GM10847 (cell line): ENCODE results near the gene CEP83.

Experiments used
- POLR2A ChIP-seq: IDR thresholded peaks from 2 replicates; pipeline ENCODE4 v1.6.1; 2011; ENCODE audit not compliant: insufficient read length; ENCODE audit errors: extremely low read depth

The CEP83 gene

GRCh38 chr12:94459728-94460615, at the start of gene CEP83:
CEP83 (minus strand) TSS chr12:94459867; CDS start chr12:94412490, 47,377 bp downstream.
- TF ChIP-seq POLR2A: peak; percentile 68

GRCh38 chr12:94509317-94509716, 49.6 kb upstream of the CEP83 start:
- TF ChIP-seq POLR2A: no peak

- TF ChIP-seq POLR2A: no peak
Measured at GRCh38 chr12:94507455-94507854, 47.8 kb upstream of the CEP83 start.

- no peak for TF ChIP-seq POLR2A
Measured at GRCh38 chr12:94504386-94504785, 44.7 kb upstream of the CEP83 start.

GRCh38 chr12:94503619-94504018, 44.0 kb upstream of the CEP83 start:
- no peak for TF ChIP-seq POLR2A

GRCh38 chr12:94500831-94501567, 41.3 kb upstream of the CEP83 start:
- no peak for TF ChIP-seq POLR2A

- TF ChIP-seq POLR2A: no peak
Measured at GRCh38 chr12:94498698-94499097, 39.0 kb upstream of the CEP83 start.

- no peak for TF ChIP-seq POLR2A
Measured at GRCh38 chr12:94498073-94498472, 38.4 kb upstream of the CEP83 start.

GRCh38 chr12:94495445-94496115, 35.9 kb upstream of the CEP83 start:
- TF ChIP-seq POLR2A: no peak

GRCh38 chr12:94491489-94491888, 31.8 kb upstream of the CEP83 start:
- no peak for TF ChIP-seq POLR2A

- no peak for TF ChIP-seq POLR2A
Measured at GRCh38 chr12:94488463-94488862, 28.8 kb upstream of the CEP83 start.

GRCh38 chr12:94481734-94482133, 22.1 kb upstream of the CEP83 start:
- TF ChIP-seq POLR2A: no peak

- no peak for TF ChIP-seq POLR2A
Measured at GRCh38 chr12:94469522-94469921, 9.9 kb upstream of the CEP83 start.

GRCh38 chr12:94460616-94460959, 921 bp upstream of the CEP83 start:
- TF ChIP-seq POLR2A: no peak

- TF ChIP-seq POLR2A: no peak
Measured at GRCh38 chr12:94458877-94459727, 565 bp downstream of the CEP83 start.
